ENCODE data around the gene PKP4. TPM values are rescaled to one million over a fixed set of nuclear protein-coding genes. Genes with fewer than 3 reads are reported as not detected.

Gene PKP4
- total RNA-seq, 2 experiments from 2014 or later: 52.9 to 57.0 TPM

GRCh38 chr2:158599609-158600008 lies 142.9 kb downstream of the PKP4 start:
- CTCF ChIA-PET: no interaction called here
- H3K27ac Mint-ChIP-seq: no peak overlapping the region
- intact Hi-C loops (cut with micrococcal nuclease): no loop called here
- no peak overlapping the region for H3K4me3 Mint-ChIP-seq
- no peak for DNase-seq
- no peaks in the 10 kb centered on the region for H3K27me3 Mint-ChIP-seq (ENCODE audit: low read depth)
- no peaks in the 10 kb centered on the region for H3K9me3 Mint-ChIP-seq
- peaks cover 7% of the 10 kb centered on the region for H3K36me3 Mint-ChIP-seq (ENCODE audit: low read depth)
- no peaks in the 10 kb centered on the region for H3K4me1 Mint-ChIP-seq (ENCODE audit: low read depth)

GRCh38 chr2:158600155-158600802 lies 143.5 kb downstream of the PKP4 start:
- DNase-seq: no peak
- H3K27me3 Mint-ChIP-seq (ENCODE audit: low read depth): no peaks in the 10 kb centered on the region
- CTCF ChIA-PET: no interaction called here
- intact Hi-C loops (cut with micrococcal nuclease): no loop called here
- H3K36me3 Mint-ChIP-seq (ENCODE audit: low read depth): peaks cover 7% of the 10 kb centered on the region
- H3K4me1 Mint-ChIP-seq (ENCODE audit: low read depth): no peaks in the 10 kb centered on the region
- H3K9me3 Mint-ChIP-seq: no peaks in the 10 kb centered on the region
- H3K27ac Mint-ChIP-seq: no peak overlapping the region
- no peak overlapping the region for H3K4me3 Mint-ChIP-seq

DNA sequence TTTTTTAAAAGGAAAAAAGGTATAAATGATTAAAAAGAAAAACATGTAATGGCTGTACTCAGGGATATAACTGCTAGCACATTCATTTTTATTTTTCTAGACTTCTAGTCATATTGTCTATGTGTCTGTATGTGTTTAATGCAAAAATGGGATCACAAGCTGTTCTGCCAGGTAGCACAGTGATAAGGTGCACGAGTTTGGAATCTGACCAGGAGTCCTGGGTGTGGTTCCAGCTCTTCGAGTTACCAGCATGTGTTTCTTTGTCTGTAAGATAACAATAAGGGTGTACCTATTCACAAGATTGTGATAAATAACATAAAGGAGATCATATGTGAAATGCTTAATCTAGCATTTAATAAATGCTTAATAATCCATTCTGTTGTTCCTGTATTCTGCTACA lies 145.3 kb downstream of the PKP4 start:
- Mint-ChIP-seq H3K4me1 (ENCODE audit: low read depth) (no peaks in the 10 kb centered on the region), H3K4me3 (no peak overlapping the region), H3K9me3 (no peaks in the 10 kb centered on the region), H3K36me3 (ENCODE audit: low read depth) (peaks cover 7% of the 10 kb centered on the region), H3K27me3 (ENCODE audit: low read depth) (no peaks in the 10 kb centered on the region), H3K27ac (no peak overlapping the region)
- DNase-seq: no peak
- CTCF ChIA-PET: no interaction called here
- intact Hi-C loops (cut with micrococcal nuclease): no loop called here

- CTCF ChIA-PET: no interaction called here
- Mint-ChIP-seq H3K9me3 (no peaks in the 10 kb centered on the region), H3K4me1 (ENCODE audit: low read depth) (no peaks in the 10 kb centered on the region), H3K27me3 (ENCODE audit: low read depth) (no peaks in the 10 kb centered on the region), H3K27ac (no peak overlapping the region), H3K36me3 (ENCODE audit: low read depth) (peaks cover 7% of the 10 kb centered on the region), H3K4me3 (no peak overlapping the region)
- intact Hi-C loops (cut with micrococcal nuclease): no loop called here
- no peak for DNase-seq
Observed at GRCh38 chr2:158603205-158603604, 146.5 kb downstream of the PKP4 start.

DNA sequence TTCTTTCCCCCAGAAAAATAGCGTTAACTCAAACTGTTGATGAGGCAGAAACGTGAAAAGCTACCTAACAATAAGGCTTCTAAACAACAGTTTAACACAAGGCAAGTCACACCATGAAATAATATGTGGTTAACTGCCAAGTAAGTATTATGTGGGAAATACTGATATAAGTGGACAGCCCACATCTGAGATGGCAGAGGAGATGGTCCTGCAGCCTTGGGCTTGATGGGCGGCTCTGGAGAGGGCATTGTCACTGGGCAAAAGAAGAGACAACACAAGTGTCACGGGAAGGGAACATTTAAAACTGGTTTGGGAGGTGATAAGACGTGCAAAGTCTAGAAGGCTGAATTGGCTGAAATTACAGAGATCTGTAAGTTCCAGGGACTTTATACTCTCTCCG lies 147.2 kb downstream of the PKP4 start:
- H3K27ac Mint-ChIP-seq: no peak overlapping the region
- intact Hi-C loops (cut with micrococcal nuclease): no loop called here
- CTCF ChIA-PET: no interaction called here
- H3K4me1 Mint-ChIP-seq (ENCODE audit: low read depth): no peaks in the 10 kb centered on the region
- no peaks in the 10 kb centered on the region for H3K9me3 Mint-ChIP-seq
- H3K4me3 Mint-ChIP-seq: no peak overlapping the region
- H3K27me3 Mint-ChIP-seq (ENCODE audit: low read depth): no peaks in the 10 kb centered on the region
- H3K36me3 Mint-ChIP-seq (ENCODE audit: low read depth): peaks cover 7% of the 10 kb centered on the region
- DNase-seq: no peak

- H3K27ac Mint-ChIP-seq: no peak overlapping the region
- intact Hi-C loops (cut with micrococcal nuclease): no loop called here
- CTCF ChIA-PET: no interaction called here
Observed at GRCh38 chr2:158610059-158610458, 153.3 kb downstream of the PKP4 start.

GRCh38 chr2:158616480-158617000 lies 159.8 kb downstream of the PKP4 start:
- no peaks in the 10 kb centered on the region for H3K4me1 Mint-ChIP-seq (ENCODE audit: low read depth)
- H3K4me3 Mint-ChIP-seq: no peak overlapping the region
- H3K36me3 Mint-ChIP-seq (ENCODE audit: low read depth): peaks cover 6% of the 10 kb centered on the region
- no peaks in the 10 kb centered on the region for H3K9me3 Mint-ChIP-seq
- intact Hi-C loops (cut with micrococcal nuclease): no loop called here
- DNase-seq: no peak
- CTCF ChIA-PET: no interaction called here
- no peaks in the 10 kb centered on the region for H3K27me3 Mint-ChIP-seq (ENCODE audit: low read depth)
- no peak overlapping the region for H3K27ac Mint-ChIP-seq

More at GRCh38 chr2:158610059-158610458, 153.3 kb downstream of the PKP4 start:
- Mint-ChIP-seq H3K4me3 (no peak overlapping the region), H3K4me1 (ENCODE audit: low read depth) (no peaks in the 10 kb centered on the region), H3K27me3 (ENCODE audit: low read depth) (no peaks in the 10 kb centered on the region), H3K9me3 (no peaks in the 10 kb centered on the region), H3K36me3 (ENCODE audit: low read depth) (no peaks in the 10 kb centered on the region)
- no peak for DNase-seq

DNA sequence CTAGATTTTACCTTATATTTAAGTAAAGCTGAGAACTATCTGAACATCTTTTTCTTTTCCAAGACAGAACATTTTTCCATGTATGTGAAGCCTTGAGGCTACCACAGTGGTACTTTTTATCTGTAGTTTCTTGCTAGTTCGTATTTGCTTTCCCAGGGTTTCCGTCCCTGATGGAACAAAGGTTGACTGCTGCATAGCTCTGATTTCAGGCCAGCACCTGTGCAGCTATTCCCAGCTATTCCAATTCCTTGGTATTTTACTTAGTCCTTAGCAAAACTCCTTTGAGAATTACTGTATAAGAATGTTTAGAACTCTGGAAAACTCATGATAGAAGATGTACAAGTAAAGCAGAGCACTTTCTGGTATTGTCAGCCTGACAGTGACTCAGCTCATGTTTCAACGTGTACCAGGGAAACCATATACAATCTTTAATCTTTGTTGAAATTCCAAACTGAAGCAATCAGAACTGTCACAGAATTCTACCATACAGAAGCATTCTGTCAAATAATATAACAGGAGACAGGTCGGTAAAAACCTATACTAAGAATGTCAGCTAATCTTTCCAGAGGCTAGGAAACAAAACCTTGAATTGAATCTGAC lies 162.2 kb downstream of the PKP4 start:
- intact Hi-C loops (cut with micrococcal nuclease): no loop called here
- Mint-ChIP-seq H3K36me3 (ENCODE audit: low read depth) (peaks cover 13% of the 10 kb centered on the region), H3K4me1 (ENCODE audit: low read depth) (no peaks in the 10 kb centered on the region), H3K4me3 (no peak overlapping the region), H3K27ac (no peak overlapping the region), H3K9me3 (no peaks in the 10 kb centered on the region), H3K27me3 (ENCODE audit: low read depth) (no peaks in the 10 kb centered on the region)
- DNase-seq: no peak
- CTCF ChIA-PET: interaction anchor here (0.5 kb wide), 1 partner anchor 227 kb away, joined by 3 read pairs; no protein-coding TSS in a partner anchor

DNA sequence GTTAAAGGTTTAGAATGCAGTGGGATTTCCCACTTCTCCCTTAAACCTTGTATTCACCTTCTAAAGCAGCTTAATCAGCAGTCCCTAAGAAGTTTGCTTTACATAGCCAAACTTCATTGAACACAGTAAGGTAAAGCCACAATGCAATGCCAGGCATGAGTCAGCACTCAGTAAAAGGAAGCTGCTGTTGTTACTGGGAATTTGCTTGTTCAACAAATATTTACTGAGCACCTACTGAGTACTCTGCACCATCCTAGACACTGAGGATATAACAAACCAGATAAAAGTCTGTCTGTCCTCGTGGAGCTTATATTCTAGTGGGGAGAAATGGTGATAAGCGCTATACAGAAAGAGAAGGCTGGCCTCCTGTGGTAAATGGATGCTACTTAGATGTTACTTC lies 162.7 kb downstream of the PKP4 start:
- H3K4me3 Mint-ChIP-seq: no peak overlapping the region
- intact Hi-C loops (cut with micrococcal nuclease): no loop called here
- H3K36me3 Mint-ChIP-seq (ENCODE audit: low read depth): peaks cover 14% of the 10 kb centered on the region
- no peaks in the 10 kb centered on the region for H3K9me3 Mint-ChIP-seq
- H3K27ac Mint-ChIP-seq: no peak overlapping the region
- DNase-seq: no peak
- H3K4me1 Mint-ChIP-seq (ENCODE audit: low read depth): no peaks in the 10 kb centered on the region
- H3K27me3 Mint-ChIP-seq (ENCODE audit: low read depth): no peaks in the 10 kb centered on the region
- CTCF ChIA-PET: interaction anchor here (0.5 kb wide), 1 partner anchor 227 kb away, joined by 3 read pairs; no protein-coding TSS in a partner anchor

DNA sequence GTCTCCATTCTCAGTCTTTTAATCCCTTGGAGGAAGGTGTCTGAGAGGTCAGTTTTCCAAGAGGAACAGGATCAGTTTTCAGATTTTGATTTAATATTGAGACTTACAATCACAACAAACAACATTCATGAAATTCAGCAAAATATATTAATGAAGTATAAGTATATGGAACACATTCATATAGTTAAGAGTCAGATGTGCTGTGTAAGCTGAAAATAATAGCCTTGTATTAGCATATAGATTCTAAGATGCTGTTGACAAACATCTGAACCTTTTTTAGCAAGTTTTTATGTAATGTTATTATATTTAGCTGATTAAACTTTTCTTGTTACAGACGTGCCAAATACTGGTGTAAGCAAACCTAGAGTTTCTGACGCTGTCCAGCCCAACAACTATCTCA lies 163.9 kb downstream of the PKP4 start:
- intact Hi-C loops (cut with micrococcal nuclease): no loop called here
- Mint-ChIP-seq H3K36me3 (ENCODE audit: low read depth) (peaks cover 22% of the 10 kb centered on the region), H3K4me1 (ENCODE audit: low read depth) (no peaks in the 10 kb centered on the region), H3K9me3 (no peaks in the 10 kb centered on the region), H3K27me3 (ENCODE audit: low read depth) (no peaks in the 10 kb centered on the region), H3K4me3 (no peak overlapping the region), H3K27ac (no peak overlapping the region)
- DNase-seq: no peak
- CTCF ChIA-PET: no interaction called here

- H3K9me3 Mint-ChIP-seq: no peaks in the 10 kb centered on the region
- peaks cover 19% of the 10 kb centered on the region for H3K36me3 Mint-ChIP-seq (ENCODE audit: low read depth)
- DNase-seq: no peak
- intact Hi-C loops (cut with micrococcal nuclease): no loop called here
- CTCF ChIA-PET: interaction anchor here (0.7 kb wide), 1 partner anchor 223 kb away, joined by 3 read pairs; no protein-coding TSS in a partner anchor
- no peak overlapping the region for H3K4me3 Mint-ChIP-seq
- no peaks in the 10 kb centered on the region for H3K27me3 Mint-ChIP-seq (ENCODE audit: low read depth)
- H3K4me1 Mint-ChIP-seq (ENCODE audit: low read depth): no peaks in the 10 kb centered on the region
- H3K27ac Mint-ChIP-seq: no peak overlapping the region
Observed at GRCh38 chr2:158624071-158624667, 167.4 kb downstream of the PKP4 start.

GRCh38 chr2:158624961-158625360 lies 168.2 kb downstream of the PKP4 start:
- no peak for DNase-seq
- CTCF ChIA-PET: interaction anchor here (0.7 kb wide), 1 partner anchor 222 kb away, joined by 3 read pairs; no protein-coding TSS in a partner anchor
- Mint-ChIP-seq H3K27ac (no peak overlapping the region), H3K9me3 (no peaks in the 10 kb centered on the region), H3K4me3 (no peak overlapping the region), H3K36me3 (ENCODE audit: low read depth) (peaks cover 23% of the 10 kb centered on the region), H3K27me3 (ENCODE audit: low read depth) (no peaks in the 10 kb centered on the region), H3K4me1 (ENCODE audit: low read depth) (no peaks in the 10 kb centered on the region)
- intact Hi-C loops (cut with micrococcal nuclease): no loop called here

DNA sequence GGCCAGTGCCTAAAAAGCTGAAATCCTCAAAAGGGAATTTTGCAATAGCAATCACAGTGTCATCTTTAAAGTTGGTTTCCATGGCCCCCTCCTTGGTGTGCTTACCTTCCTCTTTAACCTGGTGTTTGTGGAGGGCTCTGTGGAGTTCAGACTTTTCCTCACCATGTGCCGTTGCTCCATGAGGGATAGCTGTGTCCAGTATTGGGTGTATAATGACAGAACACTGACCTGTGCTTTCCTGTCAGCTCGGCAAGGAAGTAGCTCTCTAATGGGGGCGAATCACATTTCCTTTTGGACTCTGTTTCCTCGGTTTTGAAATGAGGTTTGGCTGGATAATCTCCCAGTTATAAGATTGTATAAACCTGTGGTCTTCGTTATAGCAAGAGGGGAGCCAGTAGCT lies 172.4 kb downstream of the PKP4 start:
- intact Hi-C loops (cut with micrococcal nuclease): no loop called here
- CTCF ChIA-PET: no interaction called here

More for the DNA sequence above, 172.4 kb downstream of the PKP4 start:
- Mint-ChIP-seq H3K36me3 (ENCODE audit: low read depth) (peaks cover 28% of the 10 kb centered on the region), H3K27me3 (ENCODE audit: low read depth) (no peaks in the 10 kb centered on the region), H3K27ac (no peak overlapping the region), H3K9me3 (no peaks in the 10 kb centered on the region), H3K4me1 (ENCODE audit: low read depth) (no peaks in the 10 kb centered on the region), H3K4me3 (no peak overlapping the region)
- no peak for DNase-seq
